HepG2 (cell line): Measurements from ENCODE around the gene ZFAND3. TPM values are rescaled to one million over a fixed set of nuclear protein-coding genes. Genes with fewer than 3 reads are reported as not detected.
A peak's percentile ranks its signal among the peaks of the same experiment; 100 is the strongest.

Source experiments
- ATAC-seq: fragments of 200-7000 bp; cut with Tn5 transposase; 3 replicates; pipeline ENCODE4 v1.9.1; 2020; ENCODE audit warnings: mild to moderate bottlenecking, moderate library complexity
- BruUV-seq: library from RNA; stranded (reverse); fragments of 400-500 nt; replicated peaks from 2 replicates; lab custom pipeline; 2021; lab: Mats Ljungman, UMichigan
- CTCF ChIA-PET: fragments of 300-600 bp; formaldehyde crosslinking; extraction: SDS; loops from one replicate; lab custom pipeline; 2021; ENCODE audit warnings: low total read pairs, inconsistent platforms, low intra/inter-chr PET ratio; lab: Yijun Ruan, JAX
- POLR2A ChIA-PET: fragments of 350-600 bp; sonication (Branson Sonifier 250); formaldehyde crosslinking; loops from one replicate; lab custom pipeline; 2020; ENCODE audit warnings: antibody characterized with exemption, inconsistent platforms; lab: Yijun Ruan, JAX
- DNase-seq: peaks from one replicate; pipeline ENCODE4 v3.0.0-alpha.2; 2015; ENCODE audit warnings: low spot score
- FAIRE-seq: peaks from 3 replicates; lab custom pipeline; 2011; peaks lifted over from hg19 to GRCh38; lab: Jason Lieb, UNC
- H2AFZ ChIP-seq: one replicate; pipeline ENCODE4 v1.6.1; 2011; ENCODE audit warnings: low read length, inconsistent platforms
- H3K27ac ChIP-seq: fragments of 300-600 bp; 3 replicates; pipeline ENCODE4 v1.8.0; 2011; ENCODE audit warnings: mixed run types, mild to moderate bottlenecking, mixed read lengths, low read length, inconsistent platforms; ENCODE audit not compliant: insufficient read depth; ENCODE audit errors: extremely low read length
- H3K27me3 ChIP-seq, 2 experiments: fragments of 200-600 bp in 1 of 2; 2 replicates in 1 of 2; 3 replicates in 1 of 2; pipeline versions ENCODE4 v1.6.0 to v1.8.0; 2011; ENCODE audit warnings: low read length in 2 of 2, mild to moderate bottlenecking in 2 of 2, moderate library complexity in 2 of 2, inconsistent platforms in 1 of 2; ENCODE audit not compliant: insufficient read depth in 2 of 2, control insufficient read depth in 1 of 2
- H3K36me3 ChIP-seq, 2 experiments: fragments of 200-600 bp in 1 of 2; replicated peaks in 1 of 2; 2 replicates in 1 of 2; 3 replicates in 1 of 2; pipeline versions ENCODE4 v1.5.1 to v1.8.0; 2011; ENCODE audit warnings: low read length in 2 of 2, inconsistent platforms in 1 of 2; ENCODE audit not compliant: insufficient read depth in 2 of 2, control insufficient read depth in 1 of 2
- H3K4me1 ChIP-seq: 2 replicates; pipeline ENCODE4 v1.5.1; 2012; ENCODE audit warnings: low read length, inconsistent platforms; ENCODE audit not compliant: insufficient read depth
- H3K4me2 ChIP-seq: 2 replicates; pipeline ENCODE4 v1.6.0; 2011; ENCODE audit warnings: low read depth, low read length, inconsistent platforms
- H3K4me3 ChIP-seq, 3 experiments: fragments of 200-600 bp in 1 of 3; sonication (generic), shearing (Covaris generic) in 1 of 3; replicated peaks in 1 of 3; 2 replicates each; pipeline ENCODE4 v1.5.1; 2011 to 2016; ENCODE audit warnings: low read length in 3 of 3, inconsistent platforms in 2 of 3, low read depth in 2 of 3, mild to moderate bottlenecking in 2 of 3, control low read depth in 1 of 3, mixed read lengths in 1 of 3; ENCODE audit not compliant: insufficient read depth in 1 of 3
- H3K79me2 ChIP-seq: one replicate; pipeline ENCODE4 v1.6.1; 2011; ENCODE audit warnings: low read length, inconsistent platforms; ENCODE audit not compliant: insufficient read depth
- H3K9ac ChIP-seq: 2 replicates; pipeline ENCODE4 v1.6.0; 2011; ENCODE audit warnings: mild to moderate bottlenecking, low read depth, low read length, inconsistent platforms; ENCODE audit not compliant: insufficient read depth
- H3K9me3 ChIP-seq: 2 replicates; pipeline ENCODE4 v1.5.1; 2012; ENCODE audit warnings: mild to moderate bottlenecking, low read length
- H4K20me1 ChIP-seq: 2 replicates; pipeline ENCODE4 v1.6.0; 2011; ENCODE audit warnings: inconsistent platforms, mild to moderate bottlenecking, low read length, moderate library complexity; ENCODE audit not compliant: insufficient read depth
- CREB1 ChIP-seq, 2 experiments: fragments of 450-650 bp in 1 of 2; IDR thresholded peaks; 2 replicates each; pipeline ENCODE4 v1.6.1; 2016 to 2017; ENCODE audit warnings: control low read depth in 1 of 2, mild to moderate bottlenecking in 1 of 2, missing compliant biosample characterization in 1 of 2, missing genetic modification characterization in 1 of 2
- TAF15 ChIP-seq: fragments of 200-400 bp; formaldehyde crosslinking; IDR thresholded peaks from one replicate; pipeline ENCODE4 v1.6.1; 2018; ENCODE audit warnings: mild to moderate bottlenecking, low read depth, low read length; ENCODE audit not compliant: poor library complexity, severe bottlenecking
- WGBS: methylation state at CpG from one replicate; pipeline ENCODE4 v1.1.6; 2017; ENCODE audit warnings: low lambda C conversion rate; 5-methylcytosine and 5-hydroxymethylcytosine counted together
- in situ Hi-C: cut with HindIII; loops from 2 replicates; pipeline ENCODE4 v1.10.0; 2017; ENCODE audit warnings: low pct_unique_long_range_greater_than_20kb; ENCODE audit not compliant: extremely low pct_ligation_motif_present
- intact Hi-C: fragments of 100-400 bp; cut with micrococcal nuclease; formaldehyde crosslinking; loops from one replicate; pipeline ENCODE4 v1.10.0; 2022; ENCODE audit not compliant: unreplicated experiment
- polyA plus RNA-seq, 8 experiments: library from polyadenylated mRNA; depleted of rRNA in 3 of 8; stranded (reverse) in 7 of 8; unstranded in 1 of 8; fragments of >200 nt; fragmentation: Illumina TruSeq in 4 of 8; extraction: Trizol in 4 of 8; gene quantifications; 2 replicates each; pipeline versions ENCODE4 v1.2.1 to v1.2.3, GENCODE V29; 2011 to 2016; ENCODE audit warnings: low read depth in 4 of 8, missing spikeins in 1 of 8, mixed read lengths in 1 of 8; ENCODE audit not compliant: insufficient read depth in 1 of 8
- total RNA-seq, 5 experiments: library from RNA; depleted of rRNA; stranded (reverse); fragments of >200 nt; fragmentation: Illumina TruSeq; extraction: Trizol; gene quantifications; 2 replicates each; pipeline ENCODE4 v1.2.3, GENCODE V29; 2016; ENCODE audit warnings: low read depth in 1 of 5
- TF ChIP-seq, protein P1 (sequence below): sonication (generic); formaldehyde crosslinking; IDR thresholded peaks from 2 replicates; pipeline ENCODE4 v1.4.0; 2020; ENCODE audit warnings: missing genetic modification reagents

ZFAND3 gene
- total and polyA plus RNA-seq, 2 of the 13 experiments (the other 11 are each of a cell fraction or from before 2014, with no cell fraction given), result 16.4 to 17.1 TPM

DNA sequence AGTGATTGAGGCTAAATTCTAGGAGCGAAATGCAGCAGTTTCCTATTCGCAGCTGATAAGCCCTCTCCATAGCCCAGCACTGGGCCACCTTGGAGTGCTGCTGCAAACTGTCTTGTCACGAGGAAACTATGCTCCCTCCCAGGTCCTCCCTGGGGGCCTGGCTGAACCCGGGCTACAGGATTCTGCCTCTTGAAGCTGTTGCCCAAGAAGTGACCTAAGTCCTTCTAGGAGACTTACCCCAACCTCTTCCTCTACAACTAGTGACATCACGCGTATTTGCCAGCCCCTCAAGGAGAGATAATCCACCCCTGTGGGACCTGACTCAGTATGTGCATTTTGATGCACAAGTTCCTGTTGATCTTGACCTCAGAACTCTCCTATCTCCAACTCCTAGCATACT is 26.5 kb upstream of the ZFAND3 start:
- Histone ChIP-seq H3K4me2 (0 out of 2 replicates have a peak overlapping the region, but pooled peaks have one; percentile 5), H3K4me1 (peaks cover 67% of the 10 kb centered on the region), H3K27me3 (no peaks in the 10 kb centered on the region), H2AFZ (no peak overlapping the region), H3K9ac (no peak overlapping the region), H3K36me3 (no peaks in the 10 kb centered on the region), H3K9me3 (no peaks in the 10 kb centered on the region), H4K20me1 (no peaks in the 10 kb centered on the region), H3K4me3 (no peak overlapping the region), H3K79me2 (no peaks in the 10 kb centered on the region), H3K27ac (no peak overlapping the region)
- in situ Hi-C loops, result loop anchor here (5.0 kb wide), 1 partner anchor 64 kb away; no protein-coding TSS in a partner anchor
- FAIRE-seq (no peak), DNase-seq (no peak), ATAC-seq (no peak)
- TF ChIP-seq CREB1 (IDR thresholded peaks at IDR 0.05) (0 out of 2 replicates have a peak, but pooled peaks have one; percentile 20), CREB1 (CRISPR knock-in tag; IDR thresholded peaks at IDR 0.05) (no peak), TAF15 (no peak)
- TF ChIP-seq, protein P1, sequence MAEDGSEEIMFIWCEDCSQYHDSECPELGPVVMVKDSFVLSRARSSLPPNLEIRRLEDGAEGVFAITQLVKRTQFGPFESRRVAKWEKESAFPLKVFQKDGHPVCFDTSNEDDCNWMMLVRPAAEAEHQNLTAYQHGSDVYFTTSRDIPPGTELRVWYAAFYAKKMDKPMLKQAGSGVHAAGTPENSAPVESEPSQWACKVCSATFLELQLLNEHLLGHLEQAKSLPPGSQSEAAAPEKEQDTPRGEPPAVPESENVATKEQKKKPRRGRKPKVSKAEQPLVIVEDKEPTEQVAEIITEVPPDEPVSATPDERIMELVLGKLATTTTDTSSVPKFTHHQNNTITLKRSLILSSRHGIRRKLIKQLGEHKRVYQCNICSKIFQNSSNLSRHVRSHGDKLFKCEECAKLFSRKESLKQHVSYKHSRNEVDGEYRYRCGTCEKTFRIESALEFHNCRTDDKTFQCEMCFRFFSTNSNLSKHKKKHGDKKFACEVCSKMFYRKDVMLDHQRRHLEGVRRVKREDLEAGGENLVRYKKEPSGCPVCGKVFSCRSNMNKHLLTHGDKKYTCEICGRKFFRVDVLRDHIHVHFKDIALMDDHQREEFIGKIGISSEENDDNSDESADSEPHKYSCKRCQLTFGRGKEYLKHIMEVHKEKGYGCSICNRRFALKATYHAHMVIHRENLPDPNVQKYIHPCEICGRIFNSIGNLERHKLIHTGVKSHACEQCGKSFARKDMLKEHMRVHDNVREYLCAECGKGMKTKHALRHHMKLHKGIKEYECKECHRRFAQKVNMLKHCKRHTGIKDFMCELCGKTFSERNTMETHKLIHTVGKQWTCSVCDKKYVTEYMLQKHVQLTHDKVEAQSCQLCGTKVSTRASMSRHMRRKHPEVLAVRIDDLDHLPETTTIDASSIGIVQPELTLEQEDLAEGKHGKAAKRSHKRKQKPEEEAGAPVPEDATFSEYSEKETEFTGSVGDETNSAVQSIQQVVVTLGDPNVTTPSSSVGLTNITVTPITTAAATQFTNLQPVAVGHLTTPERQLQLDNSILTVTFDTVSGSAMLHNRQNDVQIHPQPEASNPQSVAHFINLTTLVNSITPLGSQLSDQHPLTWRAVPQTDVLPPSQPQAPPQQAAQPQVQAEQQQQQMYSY (CRISPR knock-in tag), result no peak
- intact Hi-C loops, result loop anchor here (5.0 kb wide), 1 partner anchor 51 kb away; no protein-coding TSS in a partner anchor
- 50% methylated on average over 5 of the region's 6 CpGs for WGBS
- POLR2A ChIA-PET, result interaction anchor here (1.0 to 1.5 kb wide), 2 partner anchors 26 to 110 kb away, joined by 3 to 6 read pairs; partner anchors contain the start of gene ZFAND3
- no TSS peak for BruUV-seq
- CTCF ChIA-PET, result interaction anchor here (1.2 to 3.6 kb wide), 2 partner anchors 67 to 219 kb away, joined by 4 to 16 read pairs; no protein-coding TSS in a partner anchor
